Trophoblast cell (in vitro differentiated cells and primary cell): ENCODE data around the gene SYNGR3.
A peak's percentile ranks its signal among the peaks of the same experiment; 100 is the strongest.

Experiments used
- DNase-seq, 2 donors: peaks; one replicate each; pipeline ENCODE4 v3.0.0-alpha.2; 2016
- H2AFZ ChIP-seq: 2 replicates; pipeline ENCODE4 v1.6.1; 2013; ENCODE audit warnings: low read length, moderate library complexity, mild to moderate bottlenecking; ENCODE audit not compliant: insufficient read depth, poor library complexity
- H2AK5ac ChIP-seq: 2 replicates; pipeline ENCODE4 v1.6.1; 2013; ENCODE audit warnings: mild to moderate bottlenecking, low read length
- H2BK120ac ChIP-seq: 2 replicates; pipeline ENCODE4 v1.6.1; 2013; ENCODE audit warnings: low read length, mild to moderate bottlenecking, moderate library complexity; ENCODE audit not compliant: insufficient read depth, poor library complexity
- H2BK12ac ChIP-seq: 2 replicates; pipeline ENCODE4 v1.6.1; 2013; ENCODE audit warnings: mild to moderate bottlenecking, low read length, moderate library complexity
- H2BK5ac ChIP-seq: 2 replicates; pipeline ENCODE4 v1.6.1; 2013; ENCODE audit warnings: low read length, low read depth, moderate library complexity, mild to moderate bottlenecking; ENCODE audit not compliant: poor library complexity
- H3K14ac ChIP-seq: 2 replicates; pipeline ENCODE4 v1.6.1; 2013; ENCODE audit warnings: mild to moderate bottlenecking, low read length
- H3K18ac ChIP-seq: 2 replicates; pipeline ENCODE4 v1.6.1; 2013; ENCODE audit warnings: mild to moderate bottlenecking, low read length
- H3K23ac ChIP-seq: 2 replicates; pipeline ENCODE4 v1.6.1; 2013; ENCODE audit warnings: low read length
- H3K27ac ChIP-seq: 2 replicates; pipeline ENCODE4 v1.5.1; 2013; ENCODE audit warnings: low read depth, mild to moderate bottlenecking, inconsistent platforms, low read length, moderate library complexity
- H3K27me3 ChIP-seq: 2 replicates; pipeline ENCODE4 v1.6.1; 2013; ENCODE audit warnings: inconsistent platforms, mild to moderate bottlenecking, low read length, moderate library complexity; ENCODE audit not compliant: insufficient read depth
- H3K36me3 ChIP-seq, 2 experiments: 1 replicate in 1 of 2; 2 replicates in 1 of 2; pipeline ENCODE4 v1.6.1; 2013; ENCODE audit warnings: low read length in 2 of 2, mild to moderate bottlenecking in 2 of 2, moderate library complexity in 1 of 2; ENCODE audit not compliant: insufficient read depth in 2 of 2, control insufficient read depth in 1 of 2
- H3K4ac ChIP-seq: 2 replicates; pipeline ENCODE4 v1.6.1; 2013; ENCODE audit warnings: low read depth, mild to moderate bottlenecking, low read length, moderate library complexity
- H3K4me1 ChIP-seq, 2 experiments: 1 replicate in 1 of 2; 2 replicates in 1 of 2; pipeline ENCODE4 v1.6.1; 2013; ENCODE audit warnings: low read length in 2 of 2, mild to moderate bottlenecking in 2 of 2, moderate library complexity in 1 of 2; ENCODE audit not compliant: insufficient read depth in 2 of 2, control insufficient read depth in 1 of 2
- H3K4me2 ChIP-seq: 2 replicates; pipeline ENCODE4 v1.6.1; 2013; ENCODE audit warnings: inconsistent platforms, mild to moderate bottlenecking, low read length, moderate library complexity
- H3K4me3 ChIP-seq: 2 replicates; pipeline ENCODE4 v1.5.1; 2013; ENCODE audit warnings: mild to moderate bottlenecking, low read depth, low read length, inconsistent platforms
- H3K79me1 ChIP-seq: one replicate; pipeline ENCODE4 v1.6.1; 2013; ENCODE audit warnings: low read length
- H3K79me2 ChIP-seq: 2 replicates; pipeline ENCODE4 v1.6.1; 2013; ENCODE audit warnings: low read length, mild to moderate bottlenecking; ENCODE audit not compliant: control insufficient read depth, insufficient read depth, poor library complexity
- H3K9ac ChIP-seq: 2 replicates; pipeline ENCODE4 v1.6.1; 2013; ENCODE audit warnings: mild to moderate bottlenecking, low read length
- H3K9me3 ChIP-seq: 2 replicates; pipeline ENCODE4 v1.6.1; 2013; ENCODE audit warnings: low read depth, mild to moderate bottlenecking, control low read depth, inconsistent platforms, low read length; ENCODE audit not compliant: insufficient read depth
- H4K12ac ChIP-seq: 2 replicates; pipeline ENCODE4 v1.6.1; 2013; ENCODE audit warnings: low read depth, mild to moderate bottlenecking, low read length, moderate library complexity
- H4K8ac ChIP-seq: 2 replicates; pipeline ENCODE4 v1.6.1; 2013; ENCODE audit warnings: low read depth, mild to moderate bottlenecking, low read length, moderate library complexity
- H4K91ac ChIP-seq: one replicate; pipeline ENCODE4 v1.6.1; 2013; ENCODE audit warnings: low read depth, mild to moderate bottlenecking, low read length, moderate library complexity
- WGBS: extraction: QIAGEN DNeasy Blood & Tissue Kit; methylation state at CpG from one replicate; pipeline ENCODE4 v1.1.7; 2013; ENCODE audit warnings: missing lambda C conversion rate; ENCODE audit not compliant: insufficient read length, insufficient coverage; ENCODE audit errors: extremely low coverage; 5-methylcytosine and 5-hydroxymethylcytosine counted together

SYNGR3 gene

GRCh38 chr16:2002406-2003230 lies 12.8 kb downstream of the SYNGR3 start:
- DNase-seq: no peak
- Histone ChIP-seq H3K79me2 (peaks cover 6% of the 10 kb centered on the region), H3K23ac (no peak overlapping the region), H3K14ac (no peak overlapping the region), H4K12ac (no peak overlapping the region), H3K9ac (no peak overlapping the region), H2BK12ac (no peak overlapping the region), H3K18ac (no peak overlapping the region), H2BK5ac (no peak overlapping the region), H2BK120ac (no peak overlapping the region), H3K4me1 (peaks cover 5 to 11% of the 10 kb centered on the region in 2 experiments), H3K4me2 (no peak overlapping the region), H2AFZ (no peak overlapping the region), H3K27me3 (no peaks in the 10 kb centered on the region), H3K79me1 (no peaks in the 10 kb centered on the region), H4K91ac (no peak overlapping the region), H2AK5ac (no peak overlapping the region), H4K8ac (no peak overlapping the region), H3K36me3 (peaks cover 61 to 63% of the 10 kb centered on the region in 2 experiments), H3K27ac (no peak overlapping the region), H3K4ac (no peak overlapping the region), H3K4me3 (no peak overlapping the region), H3K9me3 (peaks cover 1% of the 10 kb centered on the region)
- WGBS: no CpG with 5 or more reads among the region's 47 CpGs

GRCh38 chr16:2003231-2003826 lies 13.6 kb downstream of the SYNGR3 start:
- Histone ChIP-seq H3K23ac (no peak overlapping the region), H3K79me1 (no peaks in the 10 kb centered on the region), H3K27ac (no peak overlapping the region), H3K9me3 (peaks cover 1% of the 10 kb centered on the region), H2AK5ac (no peak overlapping the region), H3K14ac (no peak overlapping the region), H3K4me1 (peaks cover 5 to 15% of the 10 kb centered on the region in 2 experiments), H4K91ac (no peak overlapping the region), H3K36me3 (peaks cover 58 to 61% of the 10 kb centered on the region in 2 experiments), H4K8ac (no peak overlapping the region), H2AFZ (no peak overlapping the region), H3K79me2 (peaks cover 6% of the 10 kb centered on the region), H2BK12ac (no peak overlapping the region), H2BK120ac (no peak overlapping the region), H4K12ac (peak overlapping the region; percentile 20), H3K4me3 (no peak overlapping the region), H3K27me3 (no peaks in the 10 kb centered on the region), H3K4ac (no peak overlapping the region), H3K9ac (no peak overlapping the region), H2BK5ac (no peak overlapping the region), H3K4me2 (no peak overlapping the region), H3K18ac (no peak overlapping the region)
- WGBS: no CpG with 5 or more reads among the region's 8 CpGs
- no peak for DNase-seq

DNA sequence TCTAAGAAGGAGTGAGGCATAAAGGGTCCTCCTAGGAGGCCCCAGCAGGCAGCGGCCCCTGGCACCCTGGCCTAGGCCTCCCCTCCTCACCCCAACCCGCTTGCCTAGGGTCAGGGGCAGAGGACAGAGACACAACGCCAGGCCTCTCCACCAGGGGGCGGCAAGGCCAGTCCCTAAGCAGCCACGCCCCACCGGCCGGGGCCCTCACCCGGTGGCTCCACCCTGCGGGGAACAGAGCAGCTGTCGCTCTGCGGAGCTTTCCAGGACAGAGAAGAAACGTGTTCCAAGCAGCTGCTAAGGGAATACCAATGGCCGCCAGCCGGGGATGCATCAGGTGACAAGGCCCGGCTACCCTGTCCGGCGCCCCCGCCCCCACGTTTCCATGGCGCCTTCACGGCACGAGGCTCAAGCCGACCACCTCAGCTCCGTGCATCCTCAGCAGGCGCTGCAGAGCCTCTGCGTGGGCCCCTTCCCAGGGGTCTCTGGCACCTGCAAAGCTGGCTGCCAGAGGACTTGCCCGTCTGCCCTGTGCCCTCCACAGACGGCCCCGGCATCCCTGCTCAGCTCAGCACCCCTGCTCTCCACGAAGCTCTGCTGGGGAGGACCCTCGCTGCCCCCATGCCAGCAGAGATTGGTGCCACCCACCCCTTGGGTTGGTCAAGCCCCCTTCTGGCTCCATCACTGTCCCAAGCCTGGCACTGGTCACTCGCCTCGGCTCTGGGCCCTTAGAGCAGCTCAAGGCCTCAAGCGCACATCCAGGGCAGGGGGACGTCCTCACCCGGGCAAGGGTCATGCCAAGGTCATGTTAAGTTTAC lies 14.3 kb downstream of the SYNGR3 start:
- Histone ChIP-seq H4K8ac (peak overlapping the region; percentile 7), H3K27me3 (no peaks in the 10 kb centered on the region), H3K36me3 (peaks cover 51 to 54% of the 10 kb centered on the region in 2 experiments), H3K4ac (no peak overlapping the region), H3K79me2 (peaks cover 6% of the 10 kb centered on the region), H3K79me1 (no peaks in the 10 kb centered on the region), H2BK12ac (no peak overlapping the region), H4K91ac (no peak overlapping the region), H3K9me3 (peaks cover 1% of the 10 kb centered on the region), H2BK120ac (no peak overlapping the region), H4K12ac (no peak overlapping the region), H2BK5ac (no peak overlapping the region), H2AK5ac (no peak overlapping the region), H3K27ac (no peak overlapping the region), H3K23ac (no peak overlapping the region), H3K18ac (no peak overlapping the region), H3K4me3 (no peak overlapping the region), H3K4me1 (peaks cover 8 to 20% of the 10 kb centered on the region in 2 experiments), H3K14ac (no peak overlapping the region), H3K4me2 (peak overlapping the region; percentile 25), H3K9ac (no peak overlapping the region), H2AFZ (no peak overlapping the region)
- no CpG with 5 or more reads among the region's 36 CpGs for WGBS
- DNase-seq: peak; percentile 90 to 91

GRCh38 chr16:2004795-2005517 lies 15.2 kb downstream of the SYNGR3 start:
- Histone ChIP-seq H3K18ac (no peak overlapping the region), H3K9ac (no peak overlapping the region), H3K36me3 (peaks cover 42 to 45% of the 10 kb centered on the region in 2 experiments), H3K4me1 (peaks cover 8 to 20% of the 10 kb centered on the region in 2 experiments), H2BK120ac (no peak overlapping the region), H3K27ac (no peak overlapping the region), H2BK5ac (no peak overlapping the region), H2AK5ac (no peak overlapping the region), H4K91ac (no peak overlapping the region), H4K8ac (no peak overlapping the region), H3K79me2 (peaks cover 13% of the 10 kb centered on the region), H2AFZ (no peak overlapping the region), H3K4me3 (no peak overlapping the region), H2BK12ac (no peak overlapping the region), H3K4ac (no peak overlapping the region), H3K14ac (no peak overlapping the region), H4K12ac (no peak overlapping the region), H3K79me1 (peaks cover 7% of the 10 kb centered on the region), H3K9me3 (peaks cover 1% of the 10 kb centered on the region), H3K4me2 (no peak overlapping the region), H3K23ac (no peak overlapping the region), H3K27me3 (no peaks in the 10 kb centered on the region)
- no peak for DNase-seq
- no CpG with 5 or more reads among the region's 34 CpGs for WGBS
